ENCODE data around the gene ARID1B. TPM values are rescaled to one million over a fixed set of nuclear protein-coding genes. Genes with fewer than 3 reads are reported as not detected.

Gene ARID1B
- total RNA-seq, 1 experiment from 2014 or later: 35.6 TPM

- H3K9me2 ChIP-seq (ENCODE audit: insufficient read depth): no peaks in the 10 kb centered on the region
- BruUV-seq (replicated peaks): no TSS peak
- no peak overlapping the region for H2AFZ ChIP-seq (ENCODE audit: low read depth, low read length, poor library complexity, severe bottlenecking)
- no peaks in the 10 kb centered on the region for H3K4me1 ChIP-seq (ENCODE audit: control insufficient read depth in 1 of 2, insufficient read depth in 2 of 2, low read length in 2 of 2)
- no peak for DNase-seq (ENCODE audit: low read depth, low spot score)
- intact Hi-C loops (cut with micrococcal nuclease): no loop called here
- ChIA-PET RAD21 (ENCODE audit: low non-redundant PET in 1 of 2, low total read pairs in 2 of 2, uncharacterized antibody in 2 of 2, unreplicated experiment in 2 of 2) (no interaction called here), CTCF (no interaction called here), POLR2A (no interaction called here)
- no peak overlapping the region for H3K4me3 ChIP-seq (replicated peaks in 1 of 2; ENCODE audit: low read depth in 1 of 2, low read length in 2 of 2)
- H3K27ac ChIP-seq (ENCODE audit: low read depth, low read length): no peak overlapping the region
- no peaks in the 10 kb centered on the region for H3K36me3 ChIP-seq (ENCODE audit: control insufficient read depth in 1 of 2, insufficient read depth in 2 of 2, low read length in 2 of 2)
- H3K4me2 ChIP-seq (ENCODE audit: low read length): no peak overlapping the region
- H3K9me3 ChIP-seq (ENCODE audit: control insufficient read depth in 1 of 2, insufficient read depth in 1 of 2, low read depth in 1 of 2, low read length in 2 of 2): no peaks in the 10 kb centered on the region
- no peaks in the 10 kb centered on the region for H3K79me2 ChIP-seq (ENCODE audit: insufficient read depth, low read length)
- no peaks in the 10 kb centered on the region for H3K27me3 ChIP-seq (ENCODE audit: insufficient read depth, low read length)
- no peaks in the 10 kb centered on the region for H4K20me1 ChIP-seq (ENCODE audit: insufficient read depth)
- ATAC-seq: no peak
- no peak overlapping the region for H3K9ac ChIP-seq (ENCODE audit: low read length)
- TF ChIP-seq ZFX (IDR thresholded peaks at IDR 0.05): no peak
- TF ChIP-seq JUND (IDR thresholded peaks at IDR 0.05): no peak
- TF ChIP-seq SRF (IDR thresholded peaks at IDR 0.05; ENCODE audit: low read depth): no peak
- TF ChIP-seq EZH2 (IDR thresholded peaks at IDR 0.05): no peak
- no peak for TF ChIP-seq POLR2AphosphoS5 (IDR thresholded peaks at IDR 0.05; ENCODE audit: low read depth, low read length)
- TF ChIP-seq CBX3 (IDR thresholded peaks at IDR 0.05; ENCODE audit: low read depth): no peak
- TF ChIP-seq YY1 (IDR thresholded peaks at IDR 0.05; ENCODE audit: extremely low read depth, insufficient replicate concordance, low read depth, low read length): no peak
Measured at GRCh38 chr6:157173776-157174175, 396.6 kb downstream of the ARID1B start.

- no peaks in the 10 kb centered on the region for H4K20me1 ChIP-seq (ENCODE audit: insufficient read depth)
- H3K27me3 ChIP-seq (ENCODE audit: insufficient read depth, low read length): no peaks in the 10 kb centered on the region
- H3K79me2 ChIP-seq (ENCODE audit: insufficient read depth, low read length): no peaks in the 10 kb centered on the region
- H3K9me2 ChIP-seq (ENCODE audit: insufficient read depth): no peaks in the 10 kb centered on the region
- no peaks in the 10 kb centered on the region for H3K4me1 ChIP-seq (ENCODE audit: control insufficient read depth in 1 of 2, insufficient read depth in 2 of 2, low read length in 2 of 2)
- intact Hi-C loops (cut with micrococcal nuclease): no loop called here
- POLR2A ChIA-PET: no interaction called here
- H3K9ac ChIP-seq (ENCODE audit: low read length): no peak overlapping the region
- H3K36me3 ChIP-seq (ENCODE audit: control insufficient read depth in 1 of 2, insufficient read depth in 2 of 2, low read length in 2 of 2): no peaks in the 10 kb centered on the region
- BruUV-seq (replicated peaks): no TSS peak
- DNase-seq (ENCODE audit: low read depth, low spot score): no peak
- RAD21 ChIA-PET (ENCODE audit: low non-redundant PET in 1 of 2, low total read pairs in 2 of 2, uncharacterized antibody in 2 of 2, unreplicated experiment in 2 of 2): no interaction called here
- no peak overlapping the region for H3K27ac ChIP-seq (ENCODE audit: low read depth, low read length)
- no peak for ATAC-seq
- no peak overlapping the region for H3K4me3 ChIP-seq (replicated peaks in 1 of 2; ENCODE audit: low read depth in 1 of 2, low read length in 2 of 2)
- H3K9me3 ChIP-seq (ENCODE audit: control insufficient read depth in 1 of 2, insufficient read depth in 1 of 2, low read depth in 1 of 2, low read length in 2 of 2): no peaks in the 10 kb centered on the region
- H2AFZ ChIP-seq (ENCODE audit: low read depth, low read length, poor library complexity, severe bottlenecking): no peak overlapping the region
- CTCF ChIA-PET: no interaction called here
- H3K4me2 ChIP-seq (ENCODE audit: low read length): no peak overlapping the region
- no peak for TF ChIP-seq ATF3 (IDR thresholded peaks at IDR 0.05)
- TF ChIP-seq REST (IDR thresholded peaks at IDR 0.05; ENCODE audit: low read depth): no peak
- TF ChIP-seq CEBPB (IDR thresholded peaks at IDR 0.05; ENCODE audit: low read depth): no peak
- TF ChIP-seq EGR1 (IDR thresholded peaks at IDR 0.05; ENCODE audit: low read depth): no peak
- no peak for TF ChIP-seq CBX3 (IDR thresholded peaks at IDR 0.05; ENCODE audit: low read depth)
- no peak for TF ChIP-seq ZNF274 (IDR thresholded peaks at IDR 0.05; ENCODE audit: low read depth, low read length)
- no peak for TF ChIP-seq EZH2 (IDR thresholded peaks at IDR 0.05)
- TF ChIP-seq ZBTB33 (IDR thresholded peaks at IDR 0.05; ENCODE audit: extremely low read depth, insufficient replicate concordance, low read length): no peak
- TF ChIP-seq POLR2A (IDR thresholded peaks at IDR 0.05; ENCODE audit: borderline replicate concordance, extremely low read depth, insufficient read depth, insufficient read length): no peak
- no peak for TF ChIP-seq EZH2phosphoT487 (IDR thresholded peaks at IDR 0.05; ENCODE audit: borderline replicate concordance)
- no peak for TF ChIP-seq ELF1 (IDR thresholded peaks at IDR 0.05; ENCODE audit: borderline replicate concordance, low read depth)
- no peak for TF ChIP-seq POLR2AphosphoS5 (IDR thresholded peaks at IDR 0.05; ENCODE audit: low read depth, low read length)
- no peak for TF ChIP-seq FOSL1 (IDR thresholded peaks at IDR 0.05; ENCODE audit: low read depth)
- no peak for TF ChIP-seq SP1 (IDR thresholded peaks at IDR 0.05; ENCODE audit: low read depth)
Measured at GRCh38 chr6:157174731-157175130, 397.6 kb downstream of the ARID1B start.
